Gastroesophageal sphincter (tissue), 3 donors: ENCODE measurements around the gene RIPOR1.

Source experiments
- POLR2AphosphoS5 ChIP-seq: sonication (generic); formaldehyde crosslinking; IDR thresholded peaks from one replicate; pipeline ENCODE4 v1.6.1; 2017; ENCODE audit warnings: antibody characterized with exemption
- TF ChIP-seq, protein P1 (sequence below), 4 experiments: fragments of 200-600 bp in 2 of 4; fragments of 450-650 bp in 2 of 4; sonication (generic) in 1 of 4; IDR thresholded peaks; one replicate each; pipeline ENCODE4 v1.5.1; 2017 to 2019; ENCODE audit warnings: antibody characterized with exemption in 4 of 4, mild to moderate bottlenecking in 2 of 4, moderate library complexity in 2 of 4

DNA sequence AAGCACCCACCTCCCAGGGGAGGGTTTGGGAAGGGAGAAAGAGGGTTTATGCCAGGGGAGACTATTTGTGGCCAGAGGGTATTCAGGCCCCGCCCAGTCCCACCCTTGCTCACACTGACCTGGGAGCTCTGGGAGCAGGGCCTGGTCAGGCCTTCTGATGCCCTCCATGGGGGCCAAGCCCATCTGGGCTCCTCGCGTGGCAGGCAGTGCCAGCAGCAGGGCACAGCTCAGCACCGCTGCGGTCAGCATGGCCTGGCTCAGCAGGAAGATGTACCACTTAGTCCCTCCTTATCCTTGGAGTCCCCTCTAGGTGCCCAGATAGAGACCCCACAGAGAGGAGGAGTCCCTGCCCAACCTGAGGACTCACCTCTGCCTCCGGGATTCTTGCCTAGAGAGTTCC is 45.5 kb upstream of the RIPOR1 start, which contains the start of gene AGRP:
- TF ChIP-seq, protein P1, sequence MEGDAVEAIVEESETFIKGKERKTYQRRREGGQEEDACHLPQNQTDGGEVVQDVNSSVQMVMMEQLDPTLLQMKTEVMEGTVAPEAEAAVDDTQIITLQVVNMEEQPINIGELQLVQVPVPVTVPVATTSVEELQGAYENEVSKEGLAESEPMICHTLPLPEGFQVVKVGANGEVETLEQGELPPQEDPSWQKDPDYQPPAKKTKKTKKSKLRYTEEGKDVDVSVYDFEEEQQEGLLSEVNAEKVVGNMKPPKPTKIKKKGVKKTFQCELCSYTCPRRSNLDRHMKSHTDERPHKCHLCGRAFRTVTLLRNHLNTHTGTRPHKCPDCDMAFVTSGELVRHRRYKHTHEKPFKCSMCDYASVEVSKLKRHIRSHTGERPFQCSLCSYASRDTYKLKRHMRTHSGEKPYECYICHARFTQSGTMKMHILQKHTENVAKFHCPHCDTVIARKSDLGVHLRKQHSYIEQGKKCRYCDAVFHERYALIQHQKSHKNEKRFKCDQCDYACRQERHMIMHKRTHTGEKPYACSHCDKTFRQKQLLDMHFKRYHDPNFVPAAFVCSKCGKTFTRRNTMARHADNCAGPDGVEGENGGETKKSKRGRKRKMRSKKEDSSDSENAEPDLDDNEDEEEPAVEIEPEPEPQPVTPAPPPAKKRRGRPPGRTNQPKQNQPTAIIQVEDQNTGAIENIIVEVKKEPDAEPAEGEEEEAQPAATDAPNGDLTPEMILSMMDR (IDR thresholded peaks at IDR 0.05), result no peak
- no peak for TF ChIP-seq POLR2AphosphoS5
